HepG2 (cell line): ENCODE data around the gene YIF1B. TPM values are rescaled to one million over a fixed set of nuclear protein-coding genes. Genes with fewer than 3 reads are reported as not detected.

ENCODE experiments used
- ATF3 ChIP-seq: sonication (generic); formaldehyde crosslinking; IDR thresholded peaks from 2 replicates; pipeline ENCODE4 v1.4.0; 2020; ENCODE audit warnings: missing genetic modification reagents
- ATF7 ChIP-seq, 2 experiments: fragments of 450-650 bp in 1 of 2; sonication (generic) in 1 of 2; formaldehyde crosslinking in 1 of 2; IDR thresholded peaks; 2 replicates each; pipeline versions ENCODE4 v1.4.0 to v1.6.1; 2016 to 2020; ENCODE audit warnings: antibody characterized with exemption in 1 of 2, mild to moderate bottlenecking in 1 of 2, missing genetic modification reagents in 1 of 2
- CSRNP1 ChIP-seq: sonication (generic); formaldehyde crosslinking; IDR thresholded peaks from 2 replicates; pipeline ENCODE4 v1.8.1; 2023; ENCODE audit warnings: mild to moderate bottlenecking, missing genetic modification reagents
- ELF1 ChIP-seq: sonication (generic); formaldehyde crosslinking; IDR thresholded peaks from 2 replicates; pipeline ENCODE4 v1.4.0; 2020; ENCODE audit warnings: missing genetic modification reagents
- FOSL1 ChIP-seq: sonication (generic); formaldehyde crosslinking; IDR thresholded peaks from 2 replicates; pipeline ENCODE4 v1.9.0; 2021; ENCODE audit warnings: missing genetic modification reagents, borderline replicate concordance
- HMG20B ChIP-seq: conservative IDR thresholded peaks from 2 replicates; pipeline ENCODE4 v1.6.1; 2016; ENCODE audit warnings: missing genetic modification reagents, missing compliant biosample characterization
- LRRFIP1 ChIP-seq: sonication (generic); formaldehyde crosslinking; conservative IDR thresholded peaks from 2 replicates; pipeline ENCODE4 v1.4.0; 2020; ENCODE audit warnings: missing genetic modification reagents
- MTERF4 ChIP-seq: sonication (generic); formaldehyde crosslinking; IDR thresholded peaks from 2 replicates; pipeline ENCODE4 v1.8.0; 2023; ENCODE audit warnings: mild to moderate bottlenecking, missing genetic modification reagents
- MYNN ChIP-seq: sonication (generic); formaldehyde crosslinking; IDR thresholded peaks from 2 replicates; pipeline ENCODE4 v1.4.0; 2020; ENCODE audit warnings: mild to moderate bottlenecking, low read depth, missing genetic modification reagents
- MZF1 ChIP-seq: sonication (generic); formaldehyde crosslinking; IDR thresholded peaks from 2 replicates; pipeline ENCODE4 v1.8.1; 2023; ENCODE audit warnings: mild to moderate bottlenecking, missing genetic modification reagents, borderline replicate concordance
- PLRG1 ChIP-seq: fragments of 450-650 bp; conservative IDR thresholded peaks from 2 replicates; pipeline ENCODE4 v1.6.1; 2016
- SIN3A ChIP-seq: IDR thresholded peaks from 2 replicates; pipeline ENCODE4 v1.6.1; 2011; ENCODE audit warnings: low read depth, mild to moderate bottlenecking, control low read depth, low read length, borderline replicate concordance
- SMARCE1 ChIP-seq: fragments of 450-650 bp; IDR thresholded peaks from 2 replicates; pipeline ENCODE4 v1.6.1; 2017; ENCODE audit warnings: borderline replicate concordance
- STAG1 ChIP-seq: sonication (generic); formaldehyde crosslinking; IDR thresholded peaks from 2 replicates; pipeline ENCODE4 v1.4.0; 2020; ENCODE audit warnings: missing genetic modification reagents
- YY1 ChIP-seq: IDR thresholded peaks from 2 replicates; pipeline ENCODE4 v1.6.1; 2011; ENCODE audit warnings: low read length, low read depth, moderate library complexity, mild to moderate bottlenecking; ENCODE audit not compliant: insufficient read depth, insufficient replicate concordance
- ZBTB25 ChIP-seq: IDR thresholded peaks from 2 replicates; pipeline ENCODE4 v1.6.1; 2018; ENCODE audit warnings: missing genetic modification reagents
- ZBTB26 ChIP-seq: IDR thresholded peaks from 2 replicates; pipeline ENCODE4 v1.6.1; 2016; ENCODE audit warnings: missing compliant biosample characterization, missing genetic modification reagents, borderline replicate concordance
- ZBTB7A ChIP-seq: sonication (generic); formaldehyde crosslinking; IDR thresholded peaks from 2 replicates; pipeline ENCODE4 v1.8.0; 2022; ENCODE audit warnings: mild to moderate bottlenecking, missing genetic modification reagents
- ZNF10 ChIP-seq: sonication (generic); formaldehyde crosslinking; IDR thresholded peaks from 2 replicates; pipeline ENCODE4 v1.4.0; 2020; ENCODE audit warnings: mild to moderate bottlenecking, low read depth, missing genetic modification reagents, borderline replicate concordance
- ZNF775 ChIP-seq: sonication (generic); formaldehyde crosslinking; IDR thresholded peaks from 2 replicates; pipeline ENCODE4 v1.4.0; 2020; ENCODE audit warnings: missing genetic modification reagents, mild to moderate bottlenecking, moderate library complexity, borderline replicate concordance
- ZNF878 ChIP-seq: sonication (generic); formaldehyde crosslinking; IDR thresholded peaks from 2 replicates; pipeline ENCODE4 v1.8.1; 2023; ENCODE audit warnings: mild to moderate bottlenecking, missing genetic modification reagents, moderate library complexity
- polyA plus RNA-seq, 8 experiments: library from polyadenylated mRNA; depleted of rRNA in 3 of 8; stranded (reverse) in 7 of 8; unstranded in 1 of 8; fragments of >200 nt; fragmentation: Illumina TruSeq in 4 of 8; extraction: Trizol in 4 of 8; gene quantifications; 2 replicates each; pipeline versions ENCODE4 v1.2.1 to v1.2.3, GENCODE V29; 2011 to 2016; ENCODE audit warnings: low read depth in 4 of 8, missing spikeins in 1 of 8, mixed read lengths in 1 of 8; ENCODE audit not compliant: insufficient read depth in 1 of 8
- total RNA-seq, 5 experiments: library from RNA; depleted of rRNA; stranded (reverse); fragments of >200 nt; fragmentation: Illumina TruSeq; extraction: Trizol; gene quantifications; 2 replicates each; pipeline ENCODE4 v1.2.3, GENCODE V29; 2016; ENCODE audit warnings: low read depth in 1 of 5

The YIF1B gene
- total and polyA plus RNA-seq, 2 of the 13 experiments (the other 11 are each of a cell fraction or from before 2014, with no cell fraction given) = 41.4 to 85.2 TPM

GRCh38 chr19:38315657-38316476, at the start of gene YIF1B (continued):
- TF ChIP-seq ZBTB26 (CRISPR knock-in tag) (no peak), LRRFIP1 (CRISPR knock-in tag) (no peak), ZNF10 (no peak), ATF7 (IDR thresholded peaks at IDR 0.05) (no peak), ATF7 (CRISPR knock-in tag; IDR thresholded peaks at IDR 0.05) (no peak), ZBTB25 (peak; percentile 84; the same call in 1 of the 2 replicates), ZBTB7A (no peak), HMG20B (CRISPR knock-in tag) (no peak), SMARCE1 (no peak), ATF3 (no peak), MTERF4 (no peak), STAG1 (CRISPR knock-in tag) (no peak), ELF1 (CRISPR knock-in tag) (no peak), PLRG1 (no peak), ZNF878 (CRISPR knock-in tag) (no peak), MZF1 (no peak), FOSL1 (CRISPR knock-in tag) (no peak), CSRNP1 (CRISPR knock-in tag) (no peak), ZNF775 (CRISPR knock-in tag) (no peak), MYNN (CRISPR knock-in tag) (no peak), YY1 (peak; percentile 64), SIN3A (peak; percentile 34; the same call in 1 of the 2 replicates)
